Measurements from ENCODE around the gene FAT1.

GRCh38 chr4:186693894-186694293 is 29.8 kb downstream of the FAT1 start:
- TF ChIP-seq, protein P1, sequence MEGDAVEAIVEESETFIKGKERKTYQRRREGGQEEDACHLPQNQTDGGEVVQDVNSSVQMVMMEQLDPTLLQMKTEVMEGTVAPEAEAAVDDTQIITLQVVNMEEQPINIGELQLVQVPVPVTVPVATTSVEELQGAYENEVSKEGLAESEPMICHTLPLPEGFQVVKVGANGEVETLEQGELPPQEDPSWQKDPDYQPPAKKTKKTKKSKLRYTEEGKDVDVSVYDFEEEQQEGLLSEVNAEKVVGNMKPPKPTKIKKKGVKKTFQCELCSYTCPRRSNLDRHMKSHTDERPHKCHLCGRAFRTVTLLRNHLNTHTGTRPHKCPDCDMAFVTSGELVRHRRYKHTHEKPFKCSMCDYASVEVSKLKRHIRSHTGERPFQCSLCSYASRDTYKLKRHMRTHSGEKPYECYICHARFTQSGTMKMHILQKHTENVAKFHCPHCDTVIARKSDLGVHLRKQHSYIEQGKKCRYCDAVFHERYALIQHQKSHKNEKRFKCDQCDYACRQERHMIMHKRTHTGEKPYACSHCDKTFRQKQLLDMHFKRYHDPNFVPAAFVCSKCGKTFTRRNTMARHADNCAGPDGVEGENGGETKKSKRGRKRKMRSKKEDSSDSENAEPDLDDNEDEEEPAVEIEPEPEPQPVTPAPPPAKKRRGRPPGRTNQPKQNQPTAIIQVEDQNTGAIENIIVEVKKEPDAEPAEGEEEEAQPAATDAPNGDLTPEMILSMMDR (IDR thresholded peaks at IDR 0.05): no peak
- TF ChIP-seq POLR2AphosphoS5 (IDR thresholded peaks at IDR 0.05): no peak
- TF ChIP-seq POLR2A (IDR thresholded peaks at IDR 0.05): no peak

Measured in sigmoid colon (tissue), 4 donors.